ENCODE measurements around the gene PCDHGA4.

DNA sequence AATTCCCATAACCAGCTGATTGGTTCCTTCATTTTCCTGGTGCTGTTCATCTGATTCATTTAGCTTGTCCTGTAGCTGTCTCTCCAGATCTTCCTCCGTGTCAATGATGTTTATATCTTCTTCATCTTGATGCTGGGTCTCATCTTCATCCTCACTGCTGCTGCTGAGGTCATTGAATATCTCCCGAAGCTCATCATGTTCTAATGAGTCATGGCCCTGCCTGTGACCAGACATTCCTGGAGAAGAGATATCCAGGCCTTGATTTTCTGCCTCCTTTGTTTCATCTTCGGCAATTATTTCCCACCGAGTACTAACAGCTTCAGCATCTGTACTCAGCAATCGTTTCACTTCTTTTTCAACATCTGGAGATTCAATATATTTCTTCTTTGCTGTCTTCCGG lies 35.6 kb upstream of the PCDHGA4 start:
- TF ChIP-seq, protein P1, sequence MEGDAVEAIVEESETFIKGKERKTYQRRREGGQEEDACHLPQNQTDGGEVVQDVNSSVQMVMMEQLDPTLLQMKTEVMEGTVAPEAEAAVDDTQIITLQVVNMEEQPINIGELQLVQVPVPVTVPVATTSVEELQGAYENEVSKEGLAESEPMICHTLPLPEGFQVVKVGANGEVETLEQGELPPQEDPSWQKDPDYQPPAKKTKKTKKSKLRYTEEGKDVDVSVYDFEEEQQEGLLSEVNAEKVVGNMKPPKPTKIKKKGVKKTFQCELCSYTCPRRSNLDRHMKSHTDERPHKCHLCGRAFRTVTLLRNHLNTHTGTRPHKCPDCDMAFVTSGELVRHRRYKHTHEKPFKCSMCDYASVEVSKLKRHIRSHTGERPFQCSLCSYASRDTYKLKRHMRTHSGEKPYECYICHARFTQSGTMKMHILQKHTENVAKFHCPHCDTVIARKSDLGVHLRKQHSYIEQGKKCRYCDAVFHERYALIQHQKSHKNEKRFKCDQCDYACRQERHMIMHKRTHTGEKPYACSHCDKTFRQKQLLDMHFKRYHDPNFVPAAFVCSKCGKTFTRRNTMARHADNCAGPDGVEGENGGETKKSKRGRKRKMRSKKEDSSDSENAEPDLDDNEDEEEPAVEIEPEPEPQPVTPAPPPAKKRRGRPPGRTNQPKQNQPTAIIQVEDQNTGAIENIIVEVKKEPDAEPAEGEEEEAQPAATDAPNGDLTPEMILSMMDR (IDR thresholded peaks at IDR 0.05): no peak
- no peak for TF ChIP-seq TCF7L2 (IDR thresholded peaks at IDR 0.05; ENCODE audit: low read depth, low read length)

Measured in Panc1 (cell line).